ENCODE measurements around the gene NMS.
"Not testable (repeated sequence)": the region's sequence is repeated elsewhere in the genome, so short reads cannot be mapped to it uniquely, and the experiment has no call there.

Gene NMS, protein sequence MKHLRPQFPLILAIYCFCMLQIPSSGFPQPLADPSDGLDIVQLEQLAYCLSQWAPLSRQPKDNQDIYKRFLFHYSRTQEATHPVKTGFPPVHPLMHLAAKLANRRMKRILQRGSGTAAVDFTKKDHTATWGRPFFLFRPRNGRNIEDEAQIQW

DNA sequence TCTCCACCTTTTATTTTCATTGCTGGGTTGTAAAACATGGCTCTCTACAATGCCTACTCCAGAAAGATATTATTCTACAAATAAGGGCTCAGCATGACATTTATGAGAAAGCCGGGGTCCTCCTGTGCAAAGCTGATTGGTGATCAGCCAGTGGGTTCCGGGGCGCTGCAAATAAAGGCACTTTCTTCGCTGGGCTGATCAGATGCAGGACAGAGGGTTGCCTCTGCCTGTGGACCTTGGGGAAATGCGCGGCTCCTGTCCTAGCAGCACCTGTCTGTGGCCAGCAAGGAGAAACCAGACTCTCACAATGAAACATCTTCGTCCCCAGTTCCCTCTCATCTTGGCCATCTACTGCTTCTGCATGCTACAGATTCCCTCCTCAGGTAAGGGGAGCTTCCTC is at the start of gene NMS:
NMS (plus strand) TSS at position 301 of the 400 bp plus-strand sequence; CDS start at position 308, 7 bp downstream.
- DNase-seq (ENCODE audit: low read depth) = no peak

DNA sequence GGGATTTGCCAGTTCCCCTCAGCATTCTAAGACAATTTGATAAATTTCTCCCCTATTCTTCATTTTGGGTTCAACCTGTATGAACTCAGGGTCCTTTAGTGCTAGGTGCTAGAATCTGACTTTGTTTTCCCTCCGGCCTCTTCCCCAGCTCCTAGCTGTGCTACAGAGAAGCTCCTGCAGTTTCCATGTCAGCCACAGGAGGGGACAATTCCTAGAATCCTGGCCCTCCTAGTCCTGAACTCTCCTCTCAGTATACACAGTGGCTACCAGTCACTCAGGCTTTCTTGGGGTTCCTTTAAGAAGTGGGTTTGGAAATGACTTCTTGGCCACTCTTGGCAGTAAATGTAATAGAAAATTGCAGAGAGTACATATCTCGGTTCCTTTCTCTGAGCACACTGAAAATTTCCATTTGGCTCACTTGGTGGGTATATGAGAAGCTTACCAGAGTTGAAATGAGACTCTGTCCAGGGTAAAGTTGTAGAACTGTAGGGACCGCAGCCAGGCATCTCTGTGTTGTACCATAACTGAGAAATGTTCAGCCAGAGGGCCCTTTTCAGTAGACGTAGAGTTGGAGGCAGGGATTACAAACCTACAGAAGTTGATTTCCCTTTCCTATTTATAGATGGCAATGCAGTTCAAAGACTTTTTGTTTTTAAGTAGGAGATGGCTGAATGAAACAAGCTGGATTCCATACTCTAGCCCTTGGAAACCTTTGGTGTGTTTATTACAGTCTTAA is 47.8 kb upstream of the NMS start:
- no peak for DNase-seq (ENCODE audit: low read depth)

DNA sequence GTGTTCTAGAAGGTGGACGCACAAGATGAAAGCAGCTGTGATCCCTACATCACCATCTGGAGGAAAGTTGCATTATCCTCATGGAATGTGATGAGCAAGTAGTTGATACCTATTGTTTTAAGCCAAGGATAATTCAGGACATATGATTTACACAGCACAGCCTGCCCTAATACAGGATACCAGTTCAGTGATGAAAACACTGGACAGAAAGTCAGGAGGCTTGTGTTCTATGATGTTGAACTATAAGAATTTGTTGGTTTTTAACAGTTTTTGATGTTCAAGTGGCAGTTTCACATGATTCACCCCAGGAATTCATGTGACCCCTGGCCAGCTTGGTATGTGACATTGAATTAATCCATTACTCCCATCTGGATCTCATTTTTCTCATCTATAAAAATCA is 46.7 kb upstream of the NMS start:
- no peak for DNase-seq (ENCODE audit: low read depth)

DNA sequence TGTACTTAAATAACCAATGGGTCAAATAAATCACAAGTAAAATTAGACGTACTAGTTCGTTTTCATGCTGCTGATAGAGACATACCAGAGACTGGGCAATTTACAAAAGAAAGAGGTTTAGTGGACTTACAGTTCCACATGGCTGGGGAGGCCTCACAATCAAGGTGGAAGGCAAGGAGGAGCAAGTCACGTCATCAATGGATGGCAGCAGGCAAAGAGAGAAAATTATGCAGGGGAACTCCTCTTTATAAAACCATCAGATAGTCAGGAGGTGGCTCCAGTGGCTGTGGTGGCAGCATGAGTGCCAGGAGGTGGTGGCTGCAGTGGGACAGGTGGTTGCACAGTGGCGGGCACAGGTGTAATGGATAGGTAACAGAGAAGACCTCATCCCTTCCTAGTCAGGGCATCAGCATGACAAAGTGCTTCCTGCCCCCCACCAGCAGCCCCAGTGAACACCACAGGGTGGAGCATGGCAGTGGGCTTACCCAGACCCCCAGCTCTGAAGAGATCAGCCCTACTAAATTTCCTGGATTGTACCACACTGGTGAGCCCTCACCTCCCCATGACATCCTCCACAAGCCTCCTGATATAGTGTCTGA is 45.9 kb upstream of the NMS start:
- DNase-seq (ENCODE audit: low read depth) = no peak

DNA sequence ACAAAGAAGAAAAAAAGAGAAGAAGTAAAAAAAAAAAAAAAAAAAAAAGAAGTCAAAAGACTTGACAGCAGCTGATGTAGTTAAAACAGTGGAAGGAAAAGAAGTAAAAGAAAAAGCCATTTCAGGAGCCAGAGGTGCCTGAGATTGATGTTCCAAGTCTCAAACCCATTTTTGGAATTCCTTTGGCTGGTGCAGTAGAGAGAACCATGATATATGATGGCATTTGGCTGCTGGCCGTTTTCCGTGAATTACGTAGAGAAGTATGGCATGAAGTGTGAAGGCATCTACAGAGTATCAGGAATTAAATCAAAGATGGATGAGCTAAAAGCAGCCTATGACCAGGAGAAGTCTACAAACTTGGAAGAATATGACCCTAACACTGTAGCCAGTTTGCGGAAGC is 45.2 kb upstream of the NMS start:
- no peak for DNase-seq (ENCODE audit: low read depth)

DNA sequence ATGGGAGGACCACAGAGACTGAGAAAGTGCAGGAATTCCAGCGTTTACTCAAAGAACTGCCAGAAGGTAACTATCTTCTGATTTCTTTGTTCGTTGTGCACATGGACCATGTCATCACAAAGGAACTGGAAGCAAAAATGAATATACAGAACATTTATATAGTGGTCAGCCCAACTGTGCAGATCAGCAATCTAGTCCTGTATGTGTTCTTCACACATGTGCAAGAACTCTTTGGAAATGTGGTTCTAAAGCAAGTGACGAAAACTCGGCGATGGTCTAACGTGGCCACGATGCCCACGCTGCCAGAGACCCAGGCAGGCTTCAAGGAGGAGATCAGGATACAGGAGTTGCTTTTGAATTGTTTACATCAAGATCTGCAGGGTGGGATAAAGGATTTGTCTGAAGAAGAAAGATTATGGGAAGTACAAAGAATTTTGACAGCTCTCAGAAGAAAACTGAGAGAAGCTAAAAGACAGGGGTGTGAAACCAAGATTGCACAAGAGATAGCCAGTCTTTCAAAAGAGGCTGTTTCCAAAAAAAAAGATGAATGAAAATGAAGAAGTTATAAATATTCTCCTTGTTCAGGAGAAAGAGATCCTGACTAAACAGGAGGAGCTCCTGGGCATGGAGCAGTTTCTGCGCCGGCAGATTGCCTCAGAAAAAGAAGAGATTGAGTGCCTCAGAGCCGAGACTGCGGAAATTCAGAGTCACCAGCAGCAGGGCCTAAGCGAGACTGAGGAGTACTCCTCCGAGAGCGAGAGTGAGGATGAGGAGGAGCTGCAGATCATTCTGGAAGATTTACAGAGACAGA is 44.5 kb upstream of the NMS start:
- no peak for DNase-seq (ENCODE audit: low read depth)

DNA sequence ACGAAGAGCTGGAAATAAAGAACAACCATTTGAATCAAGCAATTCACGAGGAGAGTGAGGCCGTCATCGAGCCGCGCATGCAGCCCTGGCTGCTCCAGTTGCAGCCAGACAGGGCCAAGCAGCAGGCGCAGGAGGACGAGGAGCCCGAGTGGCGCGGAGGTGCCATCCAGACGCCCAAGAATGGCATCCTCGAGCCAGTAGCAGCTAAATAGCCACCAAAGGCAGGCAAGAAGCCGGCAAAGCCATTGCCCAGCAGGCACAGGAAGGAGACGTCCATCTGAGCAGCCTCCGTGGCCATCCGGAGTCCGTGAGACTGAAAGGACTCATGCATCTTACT is 43.9 kb upstream of the NMS start:
- no peak for DNase-seq (ENCODE audit: low read depth)

DNA sequence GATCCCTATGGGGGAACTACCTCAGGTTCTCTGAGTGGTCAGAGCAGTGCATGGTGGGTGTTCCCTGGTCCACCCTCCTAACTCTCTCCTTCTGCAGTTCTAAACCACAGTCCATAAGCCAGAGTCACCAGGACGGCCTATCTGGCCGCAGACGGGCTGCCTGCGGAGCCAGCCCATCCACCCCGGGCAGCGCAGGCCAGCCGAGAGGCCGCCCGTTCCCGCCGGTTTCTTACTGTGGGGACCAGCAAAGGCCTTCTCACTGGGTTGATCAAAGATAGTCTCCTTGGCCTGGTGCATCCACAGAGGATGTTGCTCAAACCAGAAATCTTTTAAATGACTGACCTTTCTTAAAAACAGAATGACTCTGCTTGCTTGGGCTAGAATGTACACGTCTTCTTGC is 43.2 kb upstream of the NMS start:
- no peak for DNase-seq (ENCODE audit: low read depth)

DNA sequence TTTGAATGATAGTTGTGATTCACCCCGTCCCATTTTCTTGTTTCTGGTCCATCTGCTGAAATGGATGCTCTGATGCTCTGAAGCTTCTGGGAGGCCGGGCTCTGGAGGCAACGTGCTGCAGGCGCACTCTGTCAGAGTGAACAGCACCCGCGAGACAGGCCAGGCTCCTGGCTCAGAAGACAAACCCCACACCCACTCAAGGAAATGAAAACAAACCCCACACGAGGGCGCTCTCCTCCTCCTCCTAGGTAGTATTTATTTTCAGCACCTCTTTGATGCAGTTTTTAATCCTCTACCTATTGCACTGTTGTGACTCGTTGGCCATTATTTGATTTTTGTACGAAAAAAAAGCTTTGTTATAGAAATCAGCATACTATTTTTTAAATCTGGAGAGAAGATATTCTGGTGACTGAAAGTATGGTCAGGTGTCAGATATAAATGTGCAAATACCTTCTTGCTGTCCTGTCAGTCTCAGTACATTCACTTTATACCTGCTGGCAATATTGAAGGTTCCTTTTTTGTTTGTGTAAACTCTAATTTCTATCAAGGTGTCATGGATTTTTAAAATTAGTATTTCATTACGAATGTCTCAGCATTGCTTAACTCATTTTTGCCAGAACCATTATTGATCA is 42.5 kb upstream of the NMS start:
- peak; percentile 55 for DNase-seq (ENCODE audit: low read depth)

DNA sequence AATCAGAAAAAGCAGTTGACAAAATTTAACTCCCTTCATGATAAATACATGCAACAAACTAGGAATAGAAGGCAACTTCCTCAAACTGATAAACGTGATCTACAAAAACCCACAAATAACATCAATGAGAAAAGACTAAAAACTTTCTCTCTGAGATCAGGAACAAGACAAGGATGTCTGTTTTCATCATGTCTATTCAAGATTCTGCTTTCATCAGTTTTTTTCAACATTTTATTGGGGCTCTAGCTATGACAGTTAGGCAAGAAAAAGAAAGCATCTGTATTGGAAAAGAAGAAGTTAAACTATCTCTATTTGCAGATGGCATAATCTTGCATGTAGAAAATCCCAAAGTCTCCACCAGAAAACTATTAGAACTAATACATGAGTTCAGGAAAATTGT is 40.6 kb upstream of the NMS start:
- DNase-seq (ENCODE audit: low read depth) = no peak

DNA sequence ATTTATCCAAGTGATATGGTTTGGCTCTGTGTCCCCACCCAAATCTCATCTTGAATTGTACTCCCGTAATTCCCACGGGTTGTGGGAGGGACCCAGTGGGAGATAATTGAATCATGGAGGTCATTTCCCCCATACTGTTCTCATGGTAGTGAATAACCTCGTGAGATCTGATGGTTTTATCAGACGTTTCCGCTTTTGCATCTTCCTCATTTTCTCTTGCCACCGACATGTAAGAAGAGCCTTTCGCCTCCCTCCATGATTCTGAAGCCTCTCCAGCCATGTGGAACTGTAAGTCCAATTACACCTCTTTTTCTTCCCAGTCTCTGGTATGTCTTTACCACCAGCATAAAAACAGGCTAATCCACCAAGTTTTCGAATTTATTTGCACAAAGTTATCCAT is 32.5 kb upstream of the NMS start:
- no peak for DNase-seq (ENCODE audit: low read depth)

DNA sequence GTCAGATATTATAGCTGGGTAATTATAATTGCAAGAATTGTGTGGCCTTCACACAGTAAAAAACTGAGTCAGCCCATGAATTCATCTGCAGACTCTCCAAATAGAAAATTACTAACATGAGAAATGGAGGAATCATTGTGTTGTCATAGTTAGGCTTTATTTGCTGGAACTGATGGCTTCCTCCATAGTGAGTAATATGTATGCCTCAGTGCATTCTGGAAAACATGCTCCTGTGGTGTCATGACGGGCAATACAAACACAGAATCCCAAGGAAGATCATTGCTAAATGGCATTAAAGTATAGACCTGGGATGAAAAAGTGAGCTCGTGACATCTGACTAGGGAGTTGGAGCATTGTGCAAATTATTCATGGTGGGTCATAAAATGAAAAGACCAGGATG is 23.6 kb upstream of the NMS start:
- no peak for DNase-seq (ENCODE audit: low read depth)

DNA sequence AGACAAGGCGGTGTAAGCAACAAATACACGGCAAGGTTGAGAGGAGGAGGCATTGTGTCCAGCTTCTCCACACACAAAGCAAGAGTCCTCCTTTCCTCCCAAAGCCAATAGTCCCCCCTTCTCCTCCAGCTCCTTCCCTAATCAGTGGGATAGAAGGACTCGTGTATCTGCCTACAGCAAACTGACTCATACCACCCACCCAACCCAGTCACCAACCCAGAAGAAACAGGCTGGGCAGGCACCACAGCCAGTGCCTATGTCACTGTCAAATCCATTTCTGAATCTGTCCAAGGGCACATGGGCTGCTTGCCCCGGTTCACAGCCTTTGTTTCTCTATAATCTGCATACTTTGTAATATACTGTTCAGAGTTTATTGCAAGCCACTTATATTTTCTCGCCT is 19.2 kb upstream of the NMS start:
- no peak for DNase-seq (ENCODE audit: low read depth)

DNA sequence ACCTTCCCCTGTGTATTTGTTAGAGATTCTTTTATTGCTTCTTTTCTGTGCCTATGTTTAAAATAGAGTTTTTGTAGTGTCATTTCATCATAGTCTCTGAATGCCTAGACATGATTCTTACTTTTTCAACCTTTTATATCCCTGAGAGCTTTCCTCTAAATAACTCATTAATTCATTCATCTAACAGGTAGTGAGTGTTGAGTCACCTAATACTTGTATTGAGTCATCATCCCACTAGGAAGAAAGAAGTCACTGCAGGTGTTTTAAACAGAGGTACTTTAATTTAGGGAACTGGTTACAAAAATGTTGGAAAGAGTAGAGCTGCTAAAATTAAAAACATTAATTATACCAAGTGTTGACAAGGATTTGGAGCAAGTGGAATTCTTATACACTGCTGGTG is 18.5 kb upstream of the NMS start:
- DNase-seq (ENCODE audit: low read depth) = no peak

DNA sequence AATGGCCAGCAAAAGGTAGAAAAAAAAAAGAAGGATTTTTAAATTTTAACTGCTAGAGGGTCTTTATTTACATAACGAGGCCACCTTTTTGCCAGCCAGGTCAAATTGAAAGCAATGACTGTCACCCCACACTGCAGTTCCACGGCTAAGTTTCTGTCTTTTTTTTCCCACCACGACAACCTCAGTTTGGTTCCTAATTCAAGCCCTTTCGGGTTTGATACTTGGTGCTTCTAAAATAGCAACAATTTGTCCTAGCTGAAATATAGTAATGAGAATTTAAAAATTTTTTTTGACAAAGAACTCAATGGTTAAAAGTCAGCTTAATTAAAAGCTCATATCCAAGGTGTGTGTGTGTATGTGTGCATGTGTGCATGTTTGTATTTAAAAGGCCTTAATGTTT is 16.4 kb upstream of the NMS start:
- DNase-seq (ENCODE audit: low read depth) = no peak

DNA sequence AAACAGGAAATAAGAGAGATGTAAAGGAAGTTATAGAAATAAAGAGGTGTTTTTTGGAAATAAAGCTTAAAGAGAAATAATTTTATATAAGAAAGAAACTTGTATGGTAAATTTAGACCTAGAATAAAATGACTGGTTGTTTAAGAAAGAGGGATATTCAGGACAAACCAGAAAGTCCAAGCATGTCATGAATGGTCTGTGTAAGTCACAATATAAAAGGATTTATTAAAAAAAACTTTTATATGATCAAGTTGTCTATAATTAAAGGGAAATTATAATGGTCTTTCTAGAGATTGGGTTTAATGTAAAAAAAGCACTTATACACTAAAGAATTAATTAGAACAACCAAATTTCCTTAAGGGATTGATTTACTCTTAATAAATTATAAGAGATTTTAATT is 13.9 kb upstream of the NMS start:
- not testable (repeated sequence) for DNase-seq (ENCODE audit: low read depth)

DNA sequence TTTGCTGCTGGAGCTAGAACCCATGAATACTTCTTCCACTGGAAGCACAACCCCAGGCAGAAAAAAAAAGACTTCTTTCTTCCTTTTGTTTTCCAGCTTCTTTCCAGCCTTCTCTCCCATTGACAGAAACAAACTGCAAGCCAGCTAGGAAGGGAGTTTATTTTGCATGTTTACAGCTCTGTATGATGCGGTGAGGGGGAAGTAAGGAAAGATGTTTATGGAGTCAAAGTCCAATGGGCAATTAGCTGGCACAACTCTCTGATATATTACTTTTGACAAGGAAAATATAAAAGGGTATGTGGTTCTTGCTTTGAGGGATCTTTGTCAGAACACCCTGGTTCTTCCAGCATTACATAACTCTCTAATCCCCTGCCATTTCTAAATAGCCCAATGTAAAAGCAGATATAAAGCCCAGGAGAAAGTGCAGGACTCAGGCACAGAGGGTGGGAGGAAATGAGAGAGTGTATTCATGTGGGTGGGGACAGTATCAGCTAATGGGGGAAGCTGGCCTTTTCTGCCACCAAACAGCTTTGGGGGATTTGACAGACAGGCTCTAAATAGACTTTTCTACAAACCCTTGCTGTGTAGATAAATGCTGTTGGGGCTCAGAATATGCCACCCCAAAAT is 9.3 kb upstream of the NMS start:
- DNase-seq (ENCODE audit: low read depth) = no peak

DNA sequence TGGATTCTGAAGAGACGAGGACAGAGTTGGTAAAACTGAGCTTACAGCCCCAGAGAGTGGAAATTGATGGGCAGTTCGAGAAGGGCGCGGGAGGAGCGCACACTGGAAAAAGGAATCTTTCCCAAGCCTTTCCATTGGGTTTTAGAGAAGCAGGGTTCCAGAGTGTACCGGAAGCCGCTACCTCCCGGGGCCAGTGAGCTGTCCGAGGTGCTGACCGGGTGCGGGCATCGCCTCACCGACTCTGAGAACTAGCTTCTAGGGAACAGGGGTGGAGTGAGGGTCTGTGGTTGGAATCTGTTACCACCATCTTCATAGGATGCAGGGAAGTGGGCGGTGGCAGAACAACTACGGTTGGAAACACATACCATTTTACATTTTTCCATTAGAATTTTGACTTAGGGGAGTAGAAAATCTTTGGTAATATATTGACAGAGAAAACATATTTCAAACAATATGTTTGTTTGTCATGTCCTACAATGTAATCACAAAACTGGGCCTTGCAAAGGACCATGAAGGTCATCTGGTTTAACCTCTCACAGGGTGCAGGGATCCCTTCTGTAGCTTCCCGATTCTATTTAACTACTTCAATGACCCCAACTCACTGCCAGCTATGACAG is 724 bp downstream of the NMS start:
- no peak for DNase-seq (ENCODE audit: low read depth)

DNA sequence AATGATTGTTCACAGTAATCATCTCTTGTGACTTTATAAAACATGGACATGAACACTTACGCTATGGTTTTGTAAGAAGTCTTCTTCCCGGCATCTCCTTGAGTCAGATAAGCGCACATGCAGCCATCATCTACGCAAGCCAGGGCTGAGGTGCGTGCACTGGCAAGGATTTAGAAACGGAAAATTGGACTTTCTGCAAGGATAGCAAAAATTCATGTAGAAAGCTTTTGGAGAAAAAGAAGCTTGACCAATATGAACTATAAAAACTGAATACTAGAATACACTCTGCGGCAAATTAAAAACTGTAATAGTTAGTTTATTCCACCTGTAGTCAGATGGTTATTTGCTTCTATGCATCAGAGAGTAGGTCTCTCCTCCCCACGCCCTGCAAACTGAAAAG is 6.3 kb downstream of the NMS start:
- no peak for DNase-seq (ENCODE audit: low read depth)

DNA sequence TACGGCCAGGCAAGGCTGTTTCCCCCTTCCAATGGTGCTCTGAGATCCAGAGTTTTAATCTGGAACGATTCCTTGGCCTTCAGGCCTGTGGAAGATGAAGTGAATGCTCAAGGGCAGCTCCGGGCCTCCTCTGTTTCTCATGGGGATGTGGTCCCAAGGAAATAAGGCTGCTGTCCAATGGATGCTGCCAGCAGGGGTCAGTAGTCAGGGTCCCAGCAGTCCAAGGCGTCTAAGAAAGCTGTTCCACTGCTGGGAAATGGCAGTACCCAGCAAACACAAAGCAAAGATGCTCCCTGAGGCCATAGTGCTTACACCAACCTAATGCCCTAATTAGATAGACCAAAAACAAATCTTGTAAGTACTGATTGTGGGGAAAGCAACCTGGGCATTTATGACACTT is 12.5 kb downstream of the NMS start:
- DNase-seq (ENCODE audit: low read depth) = no peak

DNA sequence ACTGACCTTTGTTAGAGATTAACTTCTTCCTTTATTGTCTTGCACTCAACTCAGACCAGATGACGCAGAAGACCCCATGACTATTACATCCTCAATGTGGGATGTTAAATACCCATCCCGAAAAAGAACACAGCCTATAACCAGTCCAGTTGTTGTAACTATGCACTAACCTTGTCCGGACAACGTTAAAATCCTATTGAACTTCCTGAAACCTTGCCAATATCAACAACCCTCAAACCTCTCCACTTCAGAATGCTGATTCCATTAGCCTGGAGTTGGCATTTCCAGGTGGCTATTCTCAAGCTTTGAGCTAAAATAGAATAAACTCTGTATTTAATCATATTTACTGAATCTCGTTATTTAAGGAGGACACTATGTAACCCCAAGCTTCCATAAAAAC is 13.6 kb downstream of the NMS start:
- no peak for DNase-seq (ENCODE audit: low read depth)

DNA sequence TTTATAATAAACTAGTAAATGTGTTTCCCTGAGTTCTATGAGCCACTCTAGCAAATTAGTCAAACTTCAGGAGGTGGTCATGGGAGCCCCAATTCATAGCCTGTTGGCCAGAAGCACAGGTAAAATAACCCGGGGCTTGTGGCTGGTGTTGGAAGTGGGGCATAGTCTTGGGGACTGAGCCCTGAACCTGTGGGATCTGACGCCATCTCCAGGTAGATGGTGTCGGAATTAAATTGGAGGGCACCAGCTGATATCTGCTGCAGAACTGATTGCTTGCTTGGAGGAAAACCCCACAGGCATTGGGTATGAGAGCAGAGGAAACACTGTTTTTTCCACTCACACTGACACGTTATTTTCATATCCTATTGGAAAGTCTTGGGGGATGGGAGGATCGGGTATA is 14.1 kb downstream of the NMS start:
- no peak for DNase-seq (ENCODE audit: low read depth)
